ENCODE results near the gene WBP11.

DNA sequence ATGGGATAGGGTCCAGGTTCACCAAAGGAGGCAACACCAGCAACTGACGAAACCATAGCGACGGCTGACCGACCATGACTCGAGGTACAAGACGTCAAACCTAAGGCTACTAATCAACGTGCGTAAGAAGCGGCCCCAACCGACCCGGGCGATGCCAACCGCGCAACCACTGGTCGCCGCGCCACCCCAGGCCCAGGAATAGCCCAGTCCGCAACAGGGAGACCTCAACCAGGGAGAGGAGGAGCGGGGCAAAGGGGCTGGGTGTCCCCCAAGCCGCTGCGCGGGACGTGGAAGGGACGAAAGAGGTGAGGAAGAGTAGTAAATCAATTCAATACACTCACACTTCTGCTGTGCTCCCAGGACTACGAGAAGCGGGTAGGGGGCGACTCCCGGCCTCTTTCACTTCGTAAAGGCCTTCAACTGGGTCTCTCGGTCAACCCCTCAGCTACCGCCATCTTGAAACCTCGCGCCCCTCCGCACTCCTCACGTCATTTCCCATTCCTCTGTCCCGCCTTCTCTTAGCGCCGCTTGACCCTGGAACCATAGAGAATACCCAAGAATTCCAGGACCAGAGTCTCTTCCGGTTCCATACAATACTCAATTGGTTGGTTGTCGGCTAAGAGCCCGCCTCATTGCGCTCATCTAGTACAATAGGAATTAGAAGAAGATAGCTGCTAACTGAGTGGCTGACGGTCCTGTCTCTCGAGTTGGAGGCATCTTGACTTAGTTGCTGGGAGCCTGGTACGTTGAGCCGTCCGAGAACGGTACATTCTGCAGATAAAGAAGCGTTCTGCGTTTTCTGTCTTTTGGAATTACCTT lies at the start of gene WBP11, which contains the start of gene C12orf60:
- TF ChIP-seq, protein P1, sequence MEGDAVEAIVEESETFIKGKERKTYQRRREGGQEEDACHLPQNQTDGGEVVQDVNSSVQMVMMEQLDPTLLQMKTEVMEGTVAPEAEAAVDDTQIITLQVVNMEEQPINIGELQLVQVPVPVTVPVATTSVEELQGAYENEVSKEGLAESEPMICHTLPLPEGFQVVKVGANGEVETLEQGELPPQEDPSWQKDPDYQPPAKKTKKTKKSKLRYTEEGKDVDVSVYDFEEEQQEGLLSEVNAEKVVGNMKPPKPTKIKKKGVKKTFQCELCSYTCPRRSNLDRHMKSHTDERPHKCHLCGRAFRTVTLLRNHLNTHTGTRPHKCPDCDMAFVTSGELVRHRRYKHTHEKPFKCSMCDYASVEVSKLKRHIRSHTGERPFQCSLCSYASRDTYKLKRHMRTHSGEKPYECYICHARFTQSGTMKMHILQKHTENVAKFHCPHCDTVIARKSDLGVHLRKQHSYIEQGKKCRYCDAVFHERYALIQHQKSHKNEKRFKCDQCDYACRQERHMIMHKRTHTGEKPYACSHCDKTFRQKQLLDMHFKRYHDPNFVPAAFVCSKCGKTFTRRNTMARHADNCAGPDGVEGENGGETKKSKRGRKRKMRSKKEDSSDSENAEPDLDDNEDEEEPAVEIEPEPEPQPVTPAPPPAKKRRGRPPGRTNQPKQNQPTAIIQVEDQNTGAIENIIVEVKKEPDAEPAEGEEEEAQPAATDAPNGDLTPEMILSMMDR (IDR thresholded peaks at IDR 0.05), result no peak
- TF ChIP-seq EZH2 (IDR thresholded peaks at IDR 0.05), result no peak

Measured in neural progenitor cell (in vitro differentiated cells).